HL-60/S4 (cell line): Measurements from ENCODE around the gene SCPEP1.
"Not testable (repeated sequence)": the region's sequence is repeated elsewhere in the genome, so short reads cannot be mapped to it uniquely, and the experiment has no call there.

Source experiments
- in situ Hi-C: fragments of 300-500 bp; cut with MboI; formaldehyde crosslinking; loops from 2 replicates; pipeline ENCODE4 v1.14.3; 2022; ENCODE audit warnings: low sequenced_read_pairs

The SCPEP1 gene

DNA sequence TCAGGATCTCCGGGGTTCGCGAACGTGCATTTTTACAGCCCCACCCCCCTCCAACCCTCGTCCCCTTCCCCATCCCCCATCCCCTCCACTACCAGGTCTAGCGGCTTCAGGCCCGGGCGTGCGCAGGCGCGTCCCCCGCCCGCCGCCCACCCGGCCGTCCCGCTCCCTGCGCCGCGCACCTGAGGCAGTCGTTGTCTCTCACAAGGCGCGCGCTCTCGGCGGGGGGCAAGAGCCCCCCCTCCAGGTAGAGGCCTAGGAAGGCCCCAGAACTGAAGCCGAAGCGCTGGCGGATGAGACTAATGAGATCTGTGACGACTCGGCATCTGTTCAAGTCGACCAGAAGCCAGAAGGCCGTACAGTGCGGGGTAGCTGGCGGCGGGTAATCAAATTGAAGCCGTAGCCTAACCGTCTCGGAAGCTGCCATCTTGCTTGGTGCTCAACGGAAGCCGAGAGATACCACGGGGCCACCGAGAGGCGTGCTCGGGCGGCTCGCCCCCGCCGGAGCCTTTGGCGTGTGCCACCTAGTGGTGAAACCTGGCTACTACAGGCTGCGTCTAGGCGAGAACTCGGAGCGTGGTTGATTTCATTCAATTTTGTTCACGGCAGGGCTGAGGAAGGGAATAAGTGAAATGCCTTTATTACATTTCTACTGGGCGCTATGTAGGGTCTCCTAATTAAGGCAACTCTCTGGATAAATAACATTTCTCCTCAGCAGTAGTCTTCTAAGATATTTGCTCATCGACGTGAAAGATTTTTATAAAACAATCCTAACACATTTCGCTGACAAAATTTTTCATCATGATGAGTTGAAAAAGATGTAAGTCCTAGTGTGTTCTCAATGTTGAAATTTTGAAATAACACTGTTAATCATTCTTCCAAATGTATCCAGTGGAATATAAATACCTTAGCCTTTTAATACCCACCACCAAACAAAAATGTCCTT lies 17.1 kb upstream of the SCPEP1 start, which contains the start of gene COIL:
TSS of gene COIL (minus strand) at position 455 of the 943 bp plus-strand sequence. CDS start at position 424, 31 bp downstream.
- in situ Hi-C loops: no loop called here

DNA sequence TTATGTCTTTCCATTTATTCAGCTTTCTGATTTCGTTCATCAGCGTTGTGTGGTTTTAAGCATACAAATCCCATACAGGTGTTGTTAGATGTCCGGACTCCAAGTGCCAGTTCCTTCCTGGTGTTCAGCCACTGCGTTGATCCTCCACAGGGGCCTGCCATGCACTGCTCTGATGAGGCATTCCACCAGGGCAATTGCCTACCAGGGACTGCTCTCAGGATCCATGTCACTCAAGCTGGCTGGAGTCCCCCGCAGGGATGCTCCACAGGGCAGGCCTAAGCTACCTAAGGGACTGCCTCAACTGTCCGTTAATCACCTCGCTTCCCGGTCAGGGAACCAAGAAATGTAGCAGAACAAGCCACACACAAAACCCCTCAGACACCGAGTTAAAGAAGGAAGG lies 12.7 kb upstream of the SCPEP1 start:
- in situ Hi-C loops: not testable (repeated sequence)

DNA sequence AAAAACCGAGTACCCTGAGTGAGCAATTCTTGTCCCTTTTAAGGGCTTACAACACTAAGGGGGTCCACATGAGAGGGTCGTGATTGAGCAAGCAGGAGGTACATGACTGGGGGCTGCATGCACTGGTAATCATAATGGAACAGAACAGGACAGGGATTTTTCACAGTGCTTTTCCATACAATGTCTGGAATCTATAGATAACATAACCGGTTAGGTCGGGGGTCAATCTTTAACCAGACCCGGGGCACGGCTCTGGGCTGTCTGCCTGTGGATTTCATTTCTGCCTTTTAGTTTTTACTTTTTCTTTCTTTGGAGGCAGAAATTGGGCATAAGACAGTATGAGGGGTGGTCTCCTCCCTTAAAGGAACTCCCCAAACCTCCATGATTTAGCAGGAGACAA lies 12.2 kb upstream of the SCPEP1 start:
- in situ Hi-C loops: not testable (repeated sequence)

DNA sequence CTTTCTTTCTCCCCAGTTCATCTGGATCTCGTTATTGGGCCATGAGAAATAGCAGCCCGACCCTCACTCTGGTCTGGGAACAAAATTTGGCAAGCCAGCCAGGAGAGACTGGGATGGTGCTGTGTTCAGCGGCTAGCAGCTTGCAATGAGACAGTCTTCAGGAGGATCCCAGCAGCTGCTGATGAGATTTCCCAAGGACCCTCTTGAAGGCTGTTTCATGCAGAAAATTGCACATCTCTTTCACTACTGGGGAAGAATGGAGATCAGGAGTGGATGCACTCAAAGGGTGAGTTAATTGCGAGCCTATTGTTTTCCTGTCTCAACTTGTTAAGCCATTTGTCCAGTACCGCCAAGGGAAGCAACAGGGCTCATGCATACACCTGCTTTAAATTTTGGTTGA lies 11.6 kb upstream of the SCPEP1 start:
- in situ Hi-C loops: no loop called here

DNA sequence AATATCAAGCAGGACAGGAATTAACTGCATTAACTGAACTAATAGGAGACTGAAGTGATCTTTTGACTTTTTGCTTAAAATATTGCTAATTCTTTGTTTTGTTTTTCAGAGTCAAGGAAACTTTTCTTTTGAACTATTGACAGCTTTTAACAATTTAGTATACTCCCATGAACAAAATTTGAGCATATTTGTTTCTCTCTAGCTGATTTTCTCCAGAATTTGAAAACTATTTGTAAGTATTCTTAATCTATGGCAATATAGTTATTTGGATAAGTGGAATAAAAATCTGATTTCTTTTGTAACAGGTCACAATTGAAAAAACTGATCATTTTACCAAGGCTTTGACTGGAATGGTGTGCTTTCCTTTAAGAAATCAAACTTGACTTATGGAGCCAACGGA lies 7.0 kb upstream of the SCPEP1 start:
- in situ Hi-C loops: no loop called here

DNA sequence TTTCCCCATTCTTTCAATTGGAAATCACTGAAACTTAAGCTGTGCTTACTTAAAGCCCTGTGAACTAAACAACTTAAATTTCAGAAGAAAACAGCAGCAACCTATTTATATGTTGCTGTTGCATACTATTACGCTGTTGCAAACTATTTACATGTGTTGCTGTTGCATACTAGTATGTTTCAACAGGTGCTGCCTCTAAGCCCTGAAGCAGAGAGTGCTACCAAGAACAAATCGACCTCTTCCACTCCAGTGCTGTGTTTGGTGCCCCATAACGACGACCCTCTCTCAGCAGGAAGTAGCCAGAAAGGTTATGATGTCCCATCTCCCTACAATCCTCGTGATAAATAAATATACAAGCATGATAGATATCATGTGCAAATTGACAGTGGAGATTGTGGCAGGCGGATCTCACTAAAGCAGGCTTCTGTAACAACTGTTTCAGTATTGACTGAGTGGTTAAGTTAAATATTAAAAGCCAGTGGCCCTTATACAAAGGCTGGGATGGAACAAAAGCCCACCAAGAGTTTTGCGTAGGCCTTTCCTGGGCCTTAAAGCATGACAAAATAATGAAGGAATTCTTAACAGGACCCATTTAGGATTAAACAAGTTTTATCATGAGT lies 5.7 kb upstream of the SCPEP1 start:
- in situ Hi-C loops: no loop called here

DNA sequence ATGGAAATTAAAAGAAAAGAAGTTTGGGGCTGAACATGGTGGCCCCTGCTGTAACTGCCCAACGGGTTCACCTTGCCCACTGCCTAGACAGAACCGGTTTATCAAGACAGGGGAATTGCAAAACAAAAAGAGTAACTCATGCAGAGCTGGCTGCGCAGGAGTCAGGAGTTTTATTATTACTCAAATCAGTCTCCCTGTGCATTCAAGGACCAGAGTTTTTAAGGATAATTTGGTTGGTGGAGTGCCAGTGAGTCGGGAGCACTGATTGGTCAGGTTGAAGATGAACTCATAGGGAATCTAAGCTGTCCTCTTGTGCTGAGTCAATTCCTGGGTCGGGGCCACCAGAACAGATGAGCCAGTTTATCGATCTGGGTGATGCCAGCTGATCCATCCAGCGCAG lies 4.4 kb upstream of the SCPEP1 start:
- in situ Hi-C loops: no loop called here

DNA sequence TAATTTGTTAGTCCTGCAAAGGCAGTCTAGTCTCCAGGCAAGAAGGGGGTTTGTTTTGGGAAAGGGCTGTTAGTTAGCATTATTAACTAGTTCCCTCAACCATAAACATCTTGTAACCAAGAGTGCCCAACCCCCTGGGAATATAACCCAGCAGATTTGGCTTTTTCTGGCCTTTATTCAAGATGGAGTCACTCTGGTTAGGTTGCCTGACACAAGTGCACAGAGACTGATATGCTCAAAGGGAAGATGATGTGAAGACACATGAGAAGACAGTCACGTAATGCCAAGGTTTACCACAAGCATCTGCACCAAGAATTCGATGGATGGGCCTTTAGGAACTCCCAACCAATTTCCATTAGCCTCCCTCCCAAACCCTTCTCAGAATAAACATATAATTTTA lies 3.9 kb upstream of the SCPEP1 start:
- in situ Hi-C loops: no loop called here

DNA sequence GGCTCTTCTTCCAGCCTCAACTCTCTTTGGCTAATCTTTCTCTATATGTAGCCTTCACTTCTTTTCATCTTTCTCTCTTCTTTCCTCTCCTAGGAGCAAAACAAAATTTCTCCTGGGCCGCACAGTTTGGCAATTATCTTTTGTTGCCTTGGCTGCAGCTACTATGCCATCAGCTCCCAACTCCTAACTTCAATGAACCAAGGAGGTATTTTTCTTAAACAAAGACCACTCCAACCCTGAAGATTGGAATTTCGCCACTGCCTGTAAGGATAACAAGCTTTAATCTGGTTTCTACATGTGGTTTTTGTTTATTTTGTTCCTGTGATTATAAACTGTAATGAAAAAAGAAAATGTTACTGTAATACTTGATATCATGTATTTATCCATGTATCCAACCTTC lies 2.3 kb upstream of the SCPEP1 start:
- in situ Hi-C loops: no loop called here

DNA sequence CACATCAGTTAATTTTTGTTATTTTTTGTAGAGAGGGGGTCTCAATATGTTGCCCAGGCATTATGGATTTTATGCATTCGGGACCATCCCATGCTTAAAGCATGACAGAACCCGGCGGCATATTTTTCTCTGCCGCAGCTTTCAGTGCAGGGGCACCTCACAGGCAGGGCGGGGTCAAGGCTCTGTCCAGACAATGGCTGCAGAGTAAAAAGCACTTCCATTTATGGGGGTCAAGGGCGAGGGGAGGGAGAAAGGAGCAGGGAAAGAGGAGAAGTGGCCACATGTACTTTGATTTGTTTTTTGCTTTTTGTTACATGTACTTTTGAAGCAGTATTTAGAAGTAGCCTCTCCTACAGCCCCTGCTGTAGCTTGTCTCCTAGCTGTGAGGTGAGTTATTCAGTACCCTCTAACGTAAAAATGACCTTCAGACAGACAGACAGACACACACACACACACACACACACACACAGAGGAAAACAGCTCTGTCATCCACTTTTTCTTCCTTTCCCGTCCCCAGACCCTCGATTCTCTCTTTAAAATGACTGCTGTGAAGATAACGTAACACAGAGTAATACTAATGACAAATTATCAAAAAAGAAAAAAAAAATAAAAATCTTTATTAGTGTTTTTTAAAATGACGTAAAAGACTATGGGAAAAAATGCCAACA lies 856 bp upstream of the SCPEP1 start:
- in situ Hi-C loops: no loop called here

DNA sequence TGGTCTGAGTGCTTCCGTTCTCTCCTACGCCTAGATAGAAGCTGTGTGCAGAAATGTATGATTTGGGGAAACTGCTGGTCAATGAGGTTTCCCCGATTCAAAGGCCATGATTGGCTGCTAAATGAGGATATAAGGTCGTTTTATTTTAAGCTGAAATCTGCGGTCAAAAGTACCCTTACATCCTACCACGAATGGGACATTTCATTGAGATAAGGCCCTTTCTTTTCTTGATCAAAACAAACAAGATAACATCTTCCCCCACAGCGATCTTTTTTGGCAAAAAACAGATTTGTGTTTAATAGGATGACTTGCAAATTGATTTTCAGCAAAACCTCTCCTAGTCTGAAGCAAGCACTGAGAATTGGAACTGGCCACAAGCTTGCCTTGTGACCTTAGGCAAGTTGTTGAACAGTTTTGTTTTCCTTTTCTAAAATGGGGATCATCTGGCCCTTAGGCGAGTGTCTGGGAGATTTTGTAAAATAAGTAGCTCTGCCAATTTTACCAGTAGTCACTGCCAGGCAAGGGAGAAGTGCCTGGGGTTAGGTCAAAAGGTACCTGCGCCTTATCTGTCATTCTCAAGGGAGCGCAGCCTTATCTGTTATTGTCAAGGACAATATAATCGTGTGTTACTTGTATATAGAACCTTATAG lies 635 bp downstream of the SCPEP1 start:
- in situ Hi-C loops: no loop called here

DNA sequence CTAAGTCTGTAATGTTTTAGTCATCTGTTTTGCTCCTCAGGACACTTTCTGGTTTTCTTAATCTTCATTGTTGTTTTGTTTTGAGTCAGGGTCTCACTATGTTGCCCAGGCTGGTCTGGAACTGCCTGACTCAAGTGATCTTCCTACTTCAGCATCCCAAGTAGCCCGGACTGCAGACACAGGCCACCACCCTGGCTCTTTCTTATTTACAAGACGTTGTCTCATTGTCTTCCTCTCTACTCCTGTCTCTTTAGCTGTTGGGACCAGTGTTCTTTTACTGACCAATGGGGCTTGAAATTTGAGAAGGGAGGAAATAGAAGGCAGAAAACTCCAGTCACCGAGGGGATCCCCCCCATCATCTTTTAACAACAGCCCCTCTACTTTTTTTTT lies 1.2 kb downstream of the SCPEP1 start:
- in situ Hi-C loops: no loop called here

DNA sequence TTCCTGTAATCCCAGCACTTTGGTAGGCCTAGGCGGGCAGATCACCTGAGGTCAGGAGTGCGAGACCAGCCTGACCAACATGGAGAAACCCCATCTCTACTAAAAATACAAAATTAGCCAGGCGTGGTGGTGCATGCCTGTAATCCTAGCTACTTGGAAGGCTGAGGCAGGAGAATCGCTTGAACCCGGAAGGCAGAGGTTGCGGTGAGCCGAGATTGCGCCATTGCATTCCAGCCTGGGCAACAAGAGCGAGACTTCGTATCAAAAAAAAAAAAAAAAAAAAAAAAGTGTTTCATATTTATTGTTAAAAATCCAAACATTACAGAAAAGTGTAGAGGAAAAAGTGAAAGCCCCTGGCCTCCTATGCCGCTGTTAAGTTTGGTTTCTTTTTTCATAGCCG lies 2.6 kb downstream of the SCPEP1 start:
- in situ Hi-C loops: not testable (repeated sequence)

DNA sequence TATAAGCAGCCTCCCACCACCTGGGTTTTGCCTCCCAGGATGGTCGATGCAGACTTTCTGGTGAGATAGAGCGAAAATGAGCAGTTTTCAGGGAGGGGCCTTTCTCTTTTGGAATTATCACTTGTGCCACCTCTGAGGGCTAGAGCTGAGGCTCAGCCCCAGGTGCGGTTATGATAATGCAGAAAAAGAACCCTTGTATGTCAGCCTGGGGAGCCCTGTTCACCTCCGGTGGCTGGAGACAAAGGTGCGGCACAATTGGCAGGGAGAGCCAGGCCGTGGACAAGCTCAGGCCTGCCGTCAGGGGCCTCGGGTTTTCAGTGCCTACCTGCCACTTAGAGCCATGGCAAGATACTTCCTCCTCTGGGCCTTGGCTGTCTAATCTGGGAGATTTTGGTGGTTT lies 4.4 kb downstream of the SCPEP1 start:
- in situ Hi-C loops: no loop called here

DNA sequence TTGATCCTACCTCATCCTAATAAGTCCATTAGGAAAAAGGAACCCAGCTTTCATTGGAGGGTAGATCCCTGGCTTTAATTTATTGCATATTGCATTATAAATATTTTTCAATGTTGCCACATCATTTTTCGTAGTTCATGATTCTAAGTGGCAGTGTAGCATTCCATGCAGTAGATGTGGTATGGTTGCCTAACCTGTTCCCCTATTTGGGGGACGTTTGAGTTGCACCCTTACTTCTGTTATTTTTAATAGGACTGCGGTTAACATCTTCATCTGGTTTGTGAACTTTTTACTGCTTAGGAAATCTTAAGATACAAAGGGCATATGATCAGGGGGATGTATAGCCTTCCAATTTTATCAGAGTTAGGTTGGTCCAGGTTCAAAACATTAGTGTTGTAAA lies 5.4 kb downstream of the SCPEP1 start:
- in situ Hi-C loops: no loop called here

DNA sequence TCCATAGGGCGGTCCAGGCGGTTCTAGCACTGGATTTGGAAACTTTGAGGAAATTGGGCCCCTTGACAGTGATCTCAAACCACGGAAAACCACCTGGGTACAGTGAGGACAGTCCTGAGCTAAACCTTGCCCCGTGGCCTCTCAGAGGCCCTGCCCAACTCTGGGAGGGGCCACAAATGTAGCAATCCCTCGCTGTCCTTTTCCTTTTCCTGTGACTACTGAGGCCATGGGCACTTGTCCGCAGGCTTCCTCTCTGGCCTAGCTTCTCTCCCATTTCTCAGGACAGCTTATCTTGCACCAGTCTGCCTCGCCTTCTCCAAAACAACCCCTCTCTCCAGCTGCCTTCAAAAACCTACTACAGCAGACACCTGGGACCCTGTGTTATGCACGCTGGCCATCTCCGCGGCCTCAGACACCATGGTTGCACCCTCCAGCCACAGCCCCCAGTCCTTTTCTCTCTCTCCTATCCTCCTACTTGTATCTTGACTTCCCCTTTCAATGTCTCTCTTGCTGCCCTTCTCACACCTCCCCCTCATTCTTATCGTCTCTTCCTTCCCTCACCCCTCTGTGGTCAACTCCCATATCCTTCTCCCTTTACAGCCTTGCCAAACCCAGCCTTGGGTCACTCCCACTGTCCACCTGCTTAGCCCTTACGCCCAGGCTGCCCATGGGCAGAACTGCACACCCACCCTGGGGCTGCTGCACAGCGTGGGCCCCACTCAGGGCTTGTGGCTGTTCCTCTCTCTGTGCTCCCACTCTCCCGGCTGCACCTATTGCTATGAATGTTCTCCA lies 7.6 kb downstream of the SCPEP1 start:
- in situ Hi-C loops: no loop called here

DNA sequence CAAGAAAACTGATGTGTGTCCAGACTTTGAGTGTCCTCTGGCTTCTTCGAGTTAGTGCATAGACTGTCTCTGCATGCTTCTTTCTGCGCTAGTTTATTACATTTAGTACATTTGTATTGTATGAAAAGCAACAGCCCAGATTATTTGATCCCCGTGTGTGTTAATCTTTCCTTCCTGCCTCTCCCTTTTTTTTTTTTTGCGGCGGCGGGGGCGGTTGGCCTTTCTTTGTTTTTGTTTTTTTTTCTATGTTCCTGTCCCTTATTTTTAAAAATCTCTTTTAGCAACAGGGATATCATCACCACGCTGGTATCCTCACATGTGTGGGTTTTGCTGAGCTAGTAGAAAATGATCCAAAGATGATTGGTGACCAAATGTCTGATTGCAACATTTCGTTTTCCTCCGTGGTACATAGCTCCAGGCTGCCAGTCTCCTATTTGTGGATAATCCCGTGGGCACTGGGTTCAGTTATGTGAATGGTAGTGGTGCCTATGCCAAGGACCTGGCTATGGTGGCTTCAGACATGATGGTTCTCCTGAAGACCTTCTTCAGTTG lies 9.4 kb downstream of the SCPEP1 start:
- in situ Hi-C loops: no loop called here

DNA sequence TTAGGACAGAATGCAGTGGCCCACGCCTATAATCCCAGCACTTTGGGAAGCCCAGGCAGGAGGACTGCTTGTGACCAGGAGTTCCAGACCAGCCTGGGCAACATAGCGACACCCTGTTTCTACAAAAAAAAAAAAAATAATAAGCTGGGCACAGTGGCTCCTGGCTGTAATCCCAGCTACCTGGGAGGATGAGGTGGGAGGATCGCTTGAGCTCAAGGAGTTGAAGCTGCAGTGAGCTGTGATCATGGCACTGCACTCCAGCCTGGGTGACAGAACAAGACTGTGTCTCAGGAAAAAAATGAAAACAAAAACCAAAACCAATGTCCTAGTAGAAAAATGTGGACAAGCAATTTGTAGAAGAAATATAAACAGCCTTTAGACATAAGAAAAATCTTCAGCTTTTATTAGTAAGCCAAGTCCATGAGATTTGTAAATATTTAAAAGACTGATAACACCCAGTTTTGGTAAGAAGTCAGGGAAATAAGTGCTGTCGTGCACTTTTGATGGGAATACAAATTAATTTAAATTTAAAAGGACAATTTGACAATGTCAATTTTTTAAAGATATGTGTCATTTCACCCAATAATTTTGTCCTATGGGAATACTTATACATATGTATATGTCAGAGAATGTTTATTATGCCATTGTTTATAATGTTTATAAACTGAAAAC lies 11.1 kb downstream of the SCPEP1 start:
- in situ Hi-C loops: no loop called here

DNA sequence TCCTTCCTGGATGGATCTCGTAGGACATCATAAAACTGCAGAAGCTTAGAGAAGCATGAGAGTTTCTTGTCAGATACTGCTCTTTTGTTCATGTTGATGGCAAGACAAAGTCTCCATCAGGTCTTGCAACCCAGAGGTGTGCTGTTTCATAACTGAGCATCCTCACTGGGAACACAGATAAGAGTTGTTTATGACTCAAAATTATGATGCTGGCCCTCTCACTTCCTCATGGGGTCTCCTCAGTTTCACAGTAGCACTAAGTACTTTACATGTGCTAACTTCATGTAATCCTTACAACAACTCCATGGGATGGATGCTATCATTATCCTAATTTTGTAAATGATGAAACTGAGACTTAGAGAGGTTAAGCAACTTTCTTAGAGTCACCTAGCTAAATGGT lies 14.4 kb downstream of the SCPEP1 start:
- in situ Hi-C loops: no loop called here
